OCI-LY3 (cell line): ENCODE results near the gene FOXJ3.

Experiments
- EZH2phosphoT487 ChIP-seq: fragments of 200-600 bp; shearing (Covaris generic); IDR thresholded peaks from 2 replicates; pipeline ENCODE4 v1.6.1; 2018; ENCODE audit warnings: antibody characterized with exemption, mixed run types, low read depth
- TF ChIP-seq, protein P1 (sequence below): fragments of 200-600, 300-600 bp; sonication (generic); IDR thresholded peaks from 2 replicates; pipeline ENCODE4 v1.5.1; 2014; ENCODE audit warnings: antibody characterized with exemption, low read length, low read depth

DNA sequence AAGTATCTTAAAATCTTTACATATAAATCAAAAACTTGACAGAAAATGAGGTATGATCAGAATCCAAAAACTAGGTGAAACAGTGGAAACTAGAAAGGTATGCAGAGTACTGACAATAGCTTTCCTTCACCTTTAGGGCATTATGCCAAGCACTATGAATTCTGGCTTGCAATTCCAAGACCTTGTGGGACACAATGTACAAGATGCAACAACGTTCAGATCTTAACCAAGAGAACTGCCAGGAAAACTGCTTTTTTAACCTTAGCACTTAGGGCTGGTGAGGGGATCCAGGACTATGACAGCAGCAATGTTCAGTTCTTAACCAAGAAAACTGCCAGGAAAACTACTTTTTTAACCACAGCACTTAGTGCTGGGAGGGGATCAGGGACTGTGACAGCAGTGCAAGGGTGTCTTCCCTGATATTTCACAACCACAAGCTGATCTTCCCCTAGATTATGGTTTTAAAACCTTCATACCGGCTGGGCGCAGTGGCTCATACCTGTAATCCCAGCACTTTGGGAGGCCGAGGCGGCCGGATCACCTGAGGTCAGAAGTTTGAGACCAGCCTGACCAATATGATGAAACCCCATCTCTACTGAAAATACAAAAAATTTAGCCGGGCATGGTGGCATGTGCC, 22.3 kb downstream of the FOXJ3 start:
- TF ChIP-seq, protein P1, sequence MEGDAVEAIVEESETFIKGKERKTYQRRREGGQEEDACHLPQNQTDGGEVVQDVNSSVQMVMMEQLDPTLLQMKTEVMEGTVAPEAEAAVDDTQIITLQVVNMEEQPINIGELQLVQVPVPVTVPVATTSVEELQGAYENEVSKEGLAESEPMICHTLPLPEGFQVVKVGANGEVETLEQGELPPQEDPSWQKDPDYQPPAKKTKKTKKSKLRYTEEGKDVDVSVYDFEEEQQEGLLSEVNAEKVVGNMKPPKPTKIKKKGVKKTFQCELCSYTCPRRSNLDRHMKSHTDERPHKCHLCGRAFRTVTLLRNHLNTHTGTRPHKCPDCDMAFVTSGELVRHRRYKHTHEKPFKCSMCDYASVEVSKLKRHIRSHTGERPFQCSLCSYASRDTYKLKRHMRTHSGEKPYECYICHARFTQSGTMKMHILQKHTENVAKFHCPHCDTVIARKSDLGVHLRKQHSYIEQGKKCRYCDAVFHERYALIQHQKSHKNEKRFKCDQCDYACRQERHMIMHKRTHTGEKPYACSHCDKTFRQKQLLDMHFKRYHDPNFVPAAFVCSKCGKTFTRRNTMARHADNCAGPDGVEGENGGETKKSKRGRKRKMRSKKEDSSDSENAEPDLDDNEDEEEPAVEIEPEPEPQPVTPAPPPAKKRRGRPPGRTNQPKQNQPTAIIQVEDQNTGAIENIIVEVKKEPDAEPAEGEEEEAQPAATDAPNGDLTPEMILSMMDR, result no peak
- no peak for TF ChIP-seq EZH2phosphoT487
